Breast epithelium (tissue), 3 donors: ENCODE results near the gene MDGA2.

ENCODE experiments used
- CTCF ChIP-seq, 3 donors: fragments of 450-650 bp; IDR thresholded peaks; one replicate each; pipeline ENCODE4 v1.5.1; 2016 to 2017; ENCODE audit warnings: antibody characterized with exemption in 3 of 3, mild to moderate bottlenecking in 3 of 3, moderate library complexity in 3 of 3
- POLR2A ChIP-seq: fragments of 450-650 bp; IDR thresholded peaks from one replicate; pipeline ENCODE4 v1.6.1; 2016; ENCODE audit warnings: antibody characterized with exemption, mild to moderate bottlenecking, moderate library complexity

- TF ChIP-seq POLR2A (no peak), CTCF (IDR thresholded peaks at IDR 0.05) (peak in 1 of 3 donors; percentile 25)
Observed at GRCh38 chr14:47278233-47278842, 397.1 kb downstream of the MDGA2 start.
